ENCODE measurements around the gene BBS12. TPM values are rescaled to one million over a fixed set of nuclear protein-coding genes. Genes with fewer than 3 reads are reported as not detected.

BBS12 gene
- total RNA-seq, 1 donor from 2014 or later = 4.5 TPM

DNA sequence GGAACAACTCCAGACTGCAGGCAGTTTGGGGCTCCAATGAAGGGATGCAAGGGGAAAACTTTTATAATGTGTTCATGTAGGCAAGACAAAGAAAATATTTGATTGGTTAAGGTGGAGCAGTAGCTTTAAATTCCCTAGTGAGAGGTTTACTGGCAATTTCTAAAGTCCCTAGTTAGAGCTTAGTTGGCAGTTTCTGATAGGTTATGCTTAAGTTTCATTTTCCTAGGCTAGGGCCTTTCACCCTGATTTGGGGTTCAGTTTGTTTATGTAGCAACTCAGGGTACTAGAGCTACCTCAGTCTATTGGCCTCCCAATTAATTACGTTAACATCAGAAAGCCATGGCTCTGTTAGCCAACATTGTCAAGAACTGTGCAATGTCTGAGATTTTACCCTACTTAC lies 14.6 kb downstream of the BBS12 start:
- Mint-ChIP-seq H3K4me3 (no peak overlapping the region), H3K4me1 (ENCODE audit: unreplicated experiment) (no peaks in the 10 kb centered on the region), H3K36me3 (peaks cover 4% of the 10 kb centered on the region), H3K27ac (no peak overlapping the region), H3K9me3 (no peaks in the 10 kb centered on the region), H3K27me3 (no peaks in the 10 kb centered on the region)
- TF ChIP-seq, protein P1, sequence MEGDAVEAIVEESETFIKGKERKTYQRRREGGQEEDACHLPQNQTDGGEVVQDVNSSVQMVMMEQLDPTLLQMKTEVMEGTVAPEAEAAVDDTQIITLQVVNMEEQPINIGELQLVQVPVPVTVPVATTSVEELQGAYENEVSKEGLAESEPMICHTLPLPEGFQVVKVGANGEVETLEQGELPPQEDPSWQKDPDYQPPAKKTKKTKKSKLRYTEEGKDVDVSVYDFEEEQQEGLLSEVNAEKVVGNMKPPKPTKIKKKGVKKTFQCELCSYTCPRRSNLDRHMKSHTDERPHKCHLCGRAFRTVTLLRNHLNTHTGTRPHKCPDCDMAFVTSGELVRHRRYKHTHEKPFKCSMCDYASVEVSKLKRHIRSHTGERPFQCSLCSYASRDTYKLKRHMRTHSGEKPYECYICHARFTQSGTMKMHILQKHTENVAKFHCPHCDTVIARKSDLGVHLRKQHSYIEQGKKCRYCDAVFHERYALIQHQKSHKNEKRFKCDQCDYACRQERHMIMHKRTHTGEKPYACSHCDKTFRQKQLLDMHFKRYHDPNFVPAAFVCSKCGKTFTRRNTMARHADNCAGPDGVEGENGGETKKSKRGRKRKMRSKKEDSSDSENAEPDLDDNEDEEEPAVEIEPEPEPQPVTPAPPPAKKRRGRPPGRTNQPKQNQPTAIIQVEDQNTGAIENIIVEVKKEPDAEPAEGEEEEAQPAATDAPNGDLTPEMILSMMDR (conservative IDR thresholded peaks at IDR 0.05) = no peak
- DNase-seq (ENCODE audit: extremely low spot score, unreplicated experiment) = no peak

DNA sequence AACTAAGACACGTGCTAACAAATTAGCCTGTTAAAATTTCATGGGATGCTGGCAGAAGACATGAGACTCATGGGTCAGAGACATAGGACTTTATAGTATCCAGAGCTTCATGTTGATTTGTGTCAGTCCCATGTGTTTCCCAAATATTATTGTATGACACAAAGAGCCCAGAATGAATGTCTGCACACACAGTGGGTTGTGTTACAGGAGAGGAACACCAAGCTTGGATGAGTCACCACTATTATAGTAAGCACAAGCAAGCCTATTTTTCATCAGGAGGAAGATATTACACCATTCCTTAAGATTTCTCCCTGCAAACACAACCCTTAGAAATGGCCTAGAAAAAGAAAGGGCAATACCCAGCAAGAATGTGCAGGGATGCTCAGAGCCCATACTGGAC lies 15.4 kb downstream of the BBS12 start:
- no peaks in the 10 kb centered on the region for H3K4me1 Mint-ChIP-seq (ENCODE audit: unreplicated experiment)
- TF ChIP-seq, protein P1 (conservative IDR thresholded peaks at IDR 0.05) = no peak
- no peaks in the 10 kb centered on the region for H3K27me3 Mint-ChIP-seq
- H3K9me3 Mint-ChIP-seq = no peaks in the 10 kb centered on the region
- no peak for DNase-seq (ENCODE audit: extremely low spot score, unreplicated experiment)
- no peak overlapping the region for H3K4me3 Mint-ChIP-seq
- H3K27ac Mint-ChIP-seq = no peak overlapping the region
- no peaks in the 10 kb centered on the region for H3K36me3 Mint-ChIP-seq

DNA sequence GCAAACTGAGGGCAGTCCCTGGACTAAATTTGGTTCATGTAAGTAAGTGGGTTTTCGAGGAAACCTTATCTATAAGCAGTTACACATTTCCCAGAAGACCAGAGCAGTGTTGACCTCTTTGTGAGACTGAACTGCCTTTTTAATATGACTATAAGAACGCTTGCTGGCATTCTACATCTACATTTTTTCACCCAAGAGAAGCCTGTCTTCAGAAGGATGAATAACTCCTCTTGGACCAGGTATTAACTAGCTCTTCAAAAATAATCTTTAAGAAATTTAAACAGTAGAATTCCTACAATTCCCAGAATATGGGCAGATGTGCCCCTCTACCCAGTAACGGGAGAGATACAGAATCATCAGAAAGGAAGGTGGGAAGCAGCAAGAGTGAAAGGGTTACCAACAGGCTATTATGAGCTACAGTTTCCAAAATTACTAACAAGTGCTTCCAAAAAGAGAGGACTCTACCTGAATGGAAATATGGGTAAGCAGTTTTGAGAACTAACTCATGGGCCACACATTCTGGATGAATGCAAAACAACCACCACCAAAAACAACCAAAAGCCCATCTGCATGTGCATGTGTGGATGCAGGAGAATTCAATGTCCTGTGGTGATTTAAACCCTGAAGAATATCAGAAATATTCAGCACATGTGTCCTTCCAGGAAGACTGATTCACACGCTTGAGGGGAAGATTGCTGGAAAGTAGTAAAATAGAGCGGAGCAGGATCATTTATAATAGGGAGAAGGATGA lies 17.4 kb downstream of the BBS12 start:
- no peaks in the 10 kb centered on the region for H3K4me1 Mint-ChIP-seq (ENCODE audit: unreplicated experiment)
- H3K27me3 Mint-ChIP-seq = no peaks in the 10 kb centered on the region
- H3K27ac Mint-ChIP-seq = no peak overlapping the region
- no peak overlapping the region for H3K4me3 Mint-ChIP-seq
- H3K36me3 Mint-ChIP-seq = no peaks in the 10 kb centered on the region
- TF ChIP-seq, protein P1 (conservative IDR thresholded peaks at IDR 0.05) = no peak
- DNase-seq (ENCODE audit: extremely low spot score, unreplicated experiment) = no peak
- H3K9me3 Mint-ChIP-seq = no peaks in the 10 kb centered on the region

DNA sequence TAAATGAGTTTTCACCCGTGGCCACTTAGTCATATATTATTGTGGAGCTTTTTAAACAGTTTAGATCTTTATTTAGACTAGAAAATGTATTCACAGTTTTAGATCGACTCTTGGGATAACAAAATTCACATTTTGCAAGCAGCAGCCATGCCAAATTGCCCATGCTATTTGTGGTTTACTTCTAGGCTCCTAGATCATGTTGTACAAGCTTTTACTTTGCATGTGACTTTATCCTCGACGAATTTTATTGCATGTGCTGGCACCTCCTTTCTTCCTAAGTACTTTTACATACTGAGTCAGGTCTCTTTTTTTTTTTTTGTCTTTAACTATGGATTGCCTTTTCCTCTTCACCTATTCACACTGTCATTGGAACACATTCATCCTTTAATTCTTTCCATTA lies 23.2 kb downstream of the BBS12 start:
- H3K27ac Mint-ChIP-seq = no peak overlapping the region

DNA sequence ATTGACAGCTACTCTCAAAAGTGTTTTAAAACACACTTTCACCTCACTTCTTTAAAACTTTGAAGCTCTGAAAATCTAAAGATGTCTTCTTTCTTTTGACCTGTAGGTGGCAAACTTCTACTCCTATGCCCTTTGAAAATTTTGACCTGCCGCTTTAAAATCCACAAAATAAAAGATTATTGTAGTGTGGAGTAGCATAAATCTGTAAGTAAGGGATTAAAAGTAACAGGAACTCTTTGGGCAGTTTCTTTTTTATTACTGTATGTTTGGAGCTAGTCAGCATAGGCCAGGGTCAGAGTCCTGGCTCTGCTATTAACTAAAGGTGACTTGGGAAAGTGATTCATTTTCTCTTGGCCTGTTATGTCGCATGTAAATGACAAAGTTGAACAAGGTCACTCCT lies 25.5 kb downstream of the BBS12 start:
- H3K4me3 Mint-ChIP-seq = no peak overlapping the region
- no peaks in the 10 kb centered on the region for H3K36me3 Mint-ChIP-seq
- TF ChIP-seq, protein P1 (conservative IDR thresholded peaks at IDR 0.05) = peak; percentile 88
- H3K27ac Mint-ChIP-seq = no peak overlapping the region
- no peaks in the 10 kb centered on the region for H3K27me3 Mint-ChIP-seq
- no peaks in the 10 kb centered on the region for H3K4me1 Mint-ChIP-seq (ENCODE audit: unreplicated experiment)
- H3K9me3 Mint-ChIP-seq = no peaks in the 10 kb centered on the region
- DNase-seq (ENCODE audit: extremely low spot score, unreplicated experiment) = no peak

More for the DNA sequence above, 23.2 kb downstream of the BBS12 start:
- no peak for DNase-seq (ENCODE audit: extremely low spot score, unreplicated experiment)
- Mint-ChIP-seq H3K9me3 (no peaks in the 10 kb centered on the region), H3K4me3 (no peak overlapping the region), H3K27me3 (no peaks in the 10 kb centered on the region), H3K4me1 (ENCODE audit: unreplicated experiment) (no peaks in the 10 kb centered on the region), H3K36me3 (no peaks in the 10 kb centered on the region)
- TF ChIP-seq, protein P1 (conservative IDR thresholded peaks at IDR 0.05) = no peak

Data from type B pancreatic cell (in vitro differentiated cells).